Tongue (tissue), 2 donors: ENCODE data around the gene LDLRAD4. TPM values are rescaled to one million over a fixed set of nuclear protein-coding genes. Genes with fewer than 3 reads are reported as not detected.
A peak's percentile ranks its signal among the peaks of the same experiment; 100 is the strongest.

Experiments used
- DNase-seq: peaks from one replicate; pipeline ENCODE4 v3.0.0-alpha.2; 2015
- total RNA-seq: library from RNA; depleted of rRNA; stranded (reverse); fragments of >200 nt; gene quantifications from one replicate; pipeline ENCODE4 v1.2.3, GENCODE V29; 2014

The LDLRAD4 gene
- total RNA-seq, 1 donor from 2014 or later = 36.7 TPM

- no peak for DNase-seq
Measured at GRCh38 chr18:13409026-13409425, 190.5 kb downstream of the LDLRAD4 start.

GRCh38 chr18:13409997-13410396, 191.4 kb downstream of the LDLRAD4 start:
- DNase-seq = no peak

GRCh38 chr18:13410471-13410870, 191.9 kb downstream of the LDLRAD4 start:
- DNase-seq = no peak

DNA sequence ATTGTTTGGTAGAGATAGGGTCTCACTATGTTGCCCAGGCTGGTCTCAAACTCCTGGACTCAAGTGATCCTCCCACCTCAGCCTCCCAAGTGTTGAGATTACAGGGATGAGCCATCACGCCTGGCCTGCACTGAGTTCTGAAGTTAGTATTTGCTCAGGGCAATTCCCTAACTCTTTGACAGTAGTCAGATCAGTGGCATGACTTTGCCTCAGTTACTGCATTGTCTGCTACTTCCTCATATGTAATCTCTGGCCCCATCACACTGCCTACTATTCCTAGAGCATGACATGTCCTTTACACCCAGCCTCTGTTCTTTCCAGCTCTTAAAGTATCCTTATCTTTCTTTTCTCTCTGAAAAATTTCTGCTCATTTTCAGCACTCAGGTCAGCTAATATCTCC, 193.5 kb downstream of the LDLRAD4 start:
- no peak for DNase-seq

DNA sequence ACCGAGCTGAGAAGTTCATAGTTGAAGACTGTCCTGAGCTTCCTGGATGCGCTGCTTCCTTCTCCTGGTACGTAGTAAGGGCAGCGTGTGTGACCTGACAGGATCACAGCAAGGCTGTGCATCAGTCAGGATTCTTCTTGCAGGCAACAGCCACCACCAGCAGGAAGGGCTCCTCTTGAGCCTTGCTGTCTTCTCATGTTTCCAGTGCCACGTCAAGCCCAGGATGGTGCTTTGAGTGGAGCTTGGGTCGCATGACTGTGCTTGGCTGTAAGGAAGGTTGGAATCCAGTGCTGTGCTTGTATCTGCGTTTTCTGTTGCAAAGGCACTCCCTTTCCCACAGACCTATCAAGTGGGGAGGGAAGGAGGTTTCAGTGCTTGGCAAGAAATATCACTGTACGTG, 194.3 kb downstream of the LDLRAD4 start:
- DNase-seq = peak; percentile 13

GRCh38 chr18:13414102-13414501, 195.5 kb downstream of the LDLRAD4 start:
- no peak for DNase-seq

DNA sequence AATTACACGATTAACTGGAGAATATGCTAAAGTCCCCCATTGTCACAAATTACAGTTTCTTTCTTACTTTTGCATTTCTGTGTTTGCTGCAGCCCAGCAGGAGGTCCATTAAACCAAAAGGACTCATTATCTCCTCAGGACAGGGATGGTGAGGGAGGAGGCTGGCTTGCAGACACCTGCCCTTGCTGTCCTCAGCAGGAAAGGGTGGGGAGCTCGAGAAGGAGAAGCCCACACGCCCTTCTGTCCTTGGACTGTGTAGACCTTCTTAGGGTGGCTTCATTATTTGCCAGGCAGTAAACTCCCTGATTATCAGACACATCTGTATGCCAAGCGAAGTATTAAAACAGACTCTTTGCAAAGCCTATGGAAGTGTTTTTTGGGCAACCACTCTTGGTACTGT, 196.0 kb downstream of the LDLRAD4 start:
- DNase-seq = no peak

DNA sequence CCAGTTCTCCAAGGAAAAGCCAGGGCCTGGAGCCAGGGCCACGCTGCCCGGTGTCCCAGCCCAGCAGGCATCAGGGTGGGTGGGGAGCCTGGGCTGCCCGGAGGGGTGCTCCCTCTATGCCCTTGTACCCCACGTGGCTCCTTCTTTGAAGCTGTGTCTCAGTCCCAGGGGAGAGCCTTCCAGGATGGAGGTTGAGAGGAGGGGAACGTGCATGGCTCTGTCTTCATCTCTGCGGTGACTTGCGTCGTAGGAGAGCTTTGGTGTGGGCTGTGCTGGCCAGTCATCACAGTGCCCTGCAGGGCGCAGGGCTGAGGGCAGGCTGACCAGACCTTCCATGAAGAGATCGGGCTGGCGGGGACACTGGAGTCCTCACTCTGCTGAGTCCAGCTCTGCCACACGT, 197.2 kb downstream of the LDLRAD4 start:
- no peak for DNase-seq

DNA sequence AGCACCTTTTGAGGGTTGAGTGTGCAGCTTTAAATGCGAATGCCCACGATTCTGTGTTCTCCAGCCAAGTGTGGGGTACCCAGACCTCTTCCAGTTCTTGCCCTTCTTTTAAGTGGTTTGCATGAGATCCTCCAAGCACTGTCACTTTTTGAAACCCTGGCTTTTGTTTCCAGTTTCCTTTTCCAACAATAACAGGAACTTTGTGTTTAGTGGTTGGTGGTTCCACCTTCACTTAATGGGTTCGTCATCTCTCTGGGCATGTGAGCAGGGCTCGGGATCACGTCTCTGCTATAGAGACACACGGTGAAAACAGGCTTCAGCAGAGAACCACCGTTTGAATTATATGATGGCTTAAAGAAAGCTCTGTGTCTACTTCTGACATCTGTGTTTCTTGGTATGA, 197.6 kb downstream of the LDLRAD4 start:
- no peak for DNase-seq

- DNase-seq = no peak
Measured at GRCh38 chr18:13416848-13417247, 198.3 kb downstream of the LDLRAD4 start.

DNA sequence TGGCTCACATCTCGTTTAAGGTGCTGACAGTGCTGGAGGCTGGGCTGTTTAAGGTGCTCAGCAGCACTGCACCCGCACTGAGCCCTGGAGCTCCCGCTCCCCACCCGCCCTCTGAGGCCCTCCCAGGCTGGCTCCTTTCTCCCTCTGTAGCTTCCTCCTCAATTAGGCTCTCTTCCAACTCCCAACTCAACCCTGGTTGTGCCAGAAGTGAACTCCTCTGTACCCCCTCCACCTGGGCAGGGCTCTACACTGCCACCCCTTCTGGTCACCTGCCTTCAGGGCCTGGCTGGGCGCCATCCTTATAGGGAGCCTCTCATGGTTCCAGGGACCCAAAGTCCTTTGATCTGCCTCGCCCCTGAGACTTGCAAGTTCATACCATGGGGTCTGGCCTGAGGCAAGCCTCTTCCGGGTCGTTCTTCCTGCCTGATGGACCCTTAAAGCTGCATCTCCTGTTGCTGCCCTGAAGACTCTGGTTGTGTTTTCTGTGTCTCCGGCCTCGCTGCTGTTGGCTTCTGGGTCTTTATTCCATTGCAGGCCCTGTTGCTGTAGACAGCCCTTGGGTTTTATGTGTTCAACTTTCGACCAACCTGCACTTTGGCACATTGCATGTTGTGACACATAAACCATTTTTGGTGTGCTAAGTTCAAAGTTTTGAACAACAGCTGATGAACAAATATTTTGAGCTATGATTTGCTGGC, 199.6 kb downstream of the LDLRAD4 start:
- DNase-seq = no peak

GRCh38 chr18:13420969-13421686, 202.6 kb downstream of the LDLRAD4 start:
- no peak for DNase-seq

DNA sequence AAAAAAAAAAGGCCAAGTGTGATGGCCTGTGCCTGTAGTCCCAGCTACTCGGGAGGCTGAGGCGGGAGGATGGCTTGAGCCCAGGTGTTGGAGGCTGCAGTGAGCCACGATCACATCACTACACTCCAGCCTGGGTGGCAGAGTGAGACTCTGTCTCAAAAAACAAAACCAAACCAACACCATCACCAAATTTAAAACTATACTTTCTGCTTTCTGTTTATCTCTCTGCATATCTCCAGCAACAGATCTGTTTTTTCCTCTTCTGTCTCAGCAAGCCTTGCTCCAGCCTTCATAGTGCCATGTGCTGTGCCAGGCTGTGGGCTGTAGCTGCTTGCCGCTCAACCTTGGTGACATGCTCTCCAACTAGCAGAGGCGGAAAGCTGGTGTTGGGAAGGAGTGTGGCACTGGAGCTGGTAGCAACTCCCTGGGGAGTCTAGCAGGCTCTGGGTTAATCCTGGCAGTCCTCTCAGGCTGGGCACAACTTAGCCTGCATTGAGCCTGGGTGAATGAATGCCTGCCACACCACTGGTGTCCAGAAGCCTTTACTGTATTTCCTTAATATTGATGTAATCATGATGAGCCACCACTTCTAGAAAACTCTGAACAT, 204.1 kb downstream of the LDLRAD4 start:
- no peak for DNase-seq

- no peak for DNase-seq
Measured at GRCh38 chr18:13423352-13423751, 204.8 kb downstream of the LDLRAD4 start.

- DNase-seq = no peak
Measured at GRCh38 chr18:13424363-13424762, 205.8 kb downstream of the LDLRAD4 start.

- no peak for DNase-seq
Measured at GRCh38 chr18:13425357-13426091, 207.0 kb downstream of the LDLRAD4 start.

DNA sequence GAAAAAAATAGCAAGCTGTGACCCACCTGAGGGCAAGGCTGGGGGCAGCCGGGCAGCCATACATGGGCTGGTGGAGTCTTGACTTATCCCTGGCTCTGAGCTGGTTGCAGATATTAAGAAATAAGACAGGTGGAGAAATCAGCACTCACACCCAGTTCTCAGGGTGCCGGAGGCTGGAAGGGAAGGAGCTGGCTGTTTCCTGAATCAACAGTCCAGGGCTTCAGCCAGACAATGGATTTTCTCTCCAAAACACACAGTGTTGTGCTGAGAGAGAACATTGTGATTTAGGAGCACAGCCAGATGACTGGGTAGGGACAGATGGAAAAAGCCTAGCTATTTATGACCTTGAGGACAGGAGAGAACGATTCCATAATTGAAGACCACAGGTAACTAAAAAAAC, 208.8 kb downstream of the LDLRAD4 start:
- DNase-seq = no peak

- DNase-seq = no peak
Measured at GRCh38 chr18:13428319-13428718, 209.8 kb downstream of the LDLRAD4 start.

DNA sequence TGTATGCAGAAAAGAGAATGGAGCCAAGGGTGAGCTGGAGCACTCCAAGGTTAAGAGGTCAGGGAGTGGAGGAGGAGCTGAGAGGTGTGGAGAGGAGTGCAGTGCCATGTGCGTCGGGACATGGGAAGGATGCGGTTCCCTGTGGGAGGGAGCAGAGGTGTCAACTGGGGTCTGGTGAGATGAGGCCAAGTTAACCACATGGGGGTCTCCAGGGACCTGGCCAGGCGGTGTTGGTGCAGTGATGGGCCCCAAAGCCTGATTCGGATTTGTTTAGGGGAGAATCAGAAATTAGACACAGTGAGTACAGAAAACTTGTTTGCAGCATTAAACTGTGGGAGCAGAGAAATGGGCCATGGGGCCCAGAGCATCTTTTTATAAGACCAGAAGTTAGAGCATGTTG, 210.5 kb downstream of the LDLRAD4 start:
- DNase-seq = no peak

- no peak for DNase-seq
Measured at GRCh38 chr18:13429884-13430510, 211.4 kb downstream of the LDLRAD4 start.

DNA sequence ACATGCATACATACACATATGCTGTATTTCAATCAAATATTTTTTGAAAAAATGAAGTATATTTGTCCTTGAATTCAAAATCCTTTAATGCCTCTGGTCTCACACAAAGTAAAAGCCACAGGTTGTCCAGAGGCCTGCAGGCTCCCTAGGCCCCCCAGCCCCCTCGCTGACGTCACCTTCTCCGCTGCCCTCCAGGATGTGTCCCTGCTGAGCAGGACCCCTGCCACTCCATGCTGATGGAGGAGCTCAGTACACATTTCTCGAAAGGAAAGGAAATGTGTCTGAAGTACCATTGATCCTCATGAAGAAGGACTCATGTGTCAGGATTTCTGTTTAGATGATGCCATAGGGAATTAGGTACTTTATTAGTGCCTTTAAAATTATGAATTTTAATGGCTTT, 212.1 kb downstream of the LDLRAD4 start:
- DNase-seq = no peak

GRCh38 chr18:13431886-13432285, 213.3 kb downstream of the LDLRAD4 start:
- DNase-seq = no peak
